UCSD-AML1 (cell line): ENCODE measurements around the gene PRDX5.

ENCODE experiments used
- DNase-seq: peaks from one replicate; lab custom pipeline; 2025; ENCODE audit not compliant: unreplicated experiment; lab: John Stamatoyannopoulos, UW

The PRDX5 gene

DNA sequence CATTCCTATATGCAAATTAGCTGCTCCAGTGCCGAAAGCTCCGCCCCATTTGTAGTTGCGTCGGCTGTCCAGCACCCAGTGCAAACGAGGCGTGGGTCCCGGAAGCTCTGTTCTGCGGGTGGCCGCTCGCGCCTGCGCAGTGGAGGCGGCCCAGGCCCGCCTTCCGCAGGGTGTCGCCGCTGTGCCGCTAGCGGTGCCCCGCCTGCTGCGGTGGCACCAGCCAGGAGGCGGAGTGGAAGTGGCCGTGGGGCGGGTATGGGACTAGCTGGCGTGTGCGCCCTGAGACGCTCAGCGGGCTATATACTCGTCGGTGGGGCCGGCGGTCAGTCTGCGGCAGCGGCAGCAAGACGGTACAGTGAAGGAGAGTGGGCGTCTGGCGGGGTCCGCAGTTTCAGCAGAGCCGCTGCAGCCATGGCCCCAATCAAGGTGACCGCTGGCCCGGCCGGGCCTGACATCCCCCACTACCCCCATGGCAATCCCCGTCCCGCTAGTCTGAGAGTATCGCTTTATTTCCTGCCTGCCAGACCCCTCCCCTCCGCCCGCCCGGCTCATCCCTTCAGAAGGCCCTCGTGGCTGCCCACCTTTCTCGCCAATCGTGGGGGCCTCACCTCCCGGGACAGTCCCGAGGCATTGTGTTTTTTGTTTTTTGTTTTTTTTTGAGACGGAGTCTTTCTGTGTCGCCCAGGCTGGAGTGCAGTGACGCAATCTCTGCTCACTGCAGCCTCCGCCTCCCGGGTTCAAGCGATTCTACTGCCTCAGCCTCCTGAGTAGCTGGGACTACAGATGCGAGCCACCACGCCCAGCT, at the start of gene PRDX5:
Gene PRDX5 (plus strand): TSS at position 161 of the 805 bp plus-strand sequence. CDS start 95 bp downstream, at position 256.
- DNase-seq, result peak; percentile 98

DNA sequence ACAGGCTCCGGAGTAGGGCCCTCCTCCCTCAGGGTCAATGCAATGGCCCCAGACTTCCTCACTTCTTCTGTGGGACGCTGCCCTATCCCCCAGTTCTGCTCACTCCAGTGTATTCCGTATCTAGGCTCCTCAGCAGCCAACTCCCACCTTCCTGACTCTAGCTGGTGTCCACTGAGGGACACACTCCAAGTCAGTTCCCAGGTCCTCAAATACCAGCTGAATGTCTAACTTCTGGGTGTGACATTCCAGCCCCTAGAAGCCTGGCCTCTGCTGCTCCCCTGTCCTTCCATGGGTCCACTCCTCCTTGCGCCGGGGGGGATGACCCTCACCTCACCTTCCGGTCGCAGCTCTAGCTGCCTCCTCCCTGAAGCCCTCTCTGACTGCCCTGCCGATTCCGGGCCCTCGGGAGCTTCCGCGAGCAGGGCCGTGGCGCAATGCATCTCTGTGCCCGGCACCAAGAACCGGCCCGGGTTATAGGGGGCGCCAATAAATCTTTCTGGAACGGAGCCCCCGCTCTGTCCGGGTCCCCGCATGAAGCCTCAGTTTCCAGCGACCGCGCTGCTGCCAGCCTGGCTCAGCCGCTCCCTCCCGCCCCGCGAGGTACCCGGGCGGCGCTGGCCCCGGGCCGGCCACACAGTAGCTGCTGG, 48.9 kb upstream of the PRDX5 start:
- peak; percentile 79 for DNase-seq

DNA sequence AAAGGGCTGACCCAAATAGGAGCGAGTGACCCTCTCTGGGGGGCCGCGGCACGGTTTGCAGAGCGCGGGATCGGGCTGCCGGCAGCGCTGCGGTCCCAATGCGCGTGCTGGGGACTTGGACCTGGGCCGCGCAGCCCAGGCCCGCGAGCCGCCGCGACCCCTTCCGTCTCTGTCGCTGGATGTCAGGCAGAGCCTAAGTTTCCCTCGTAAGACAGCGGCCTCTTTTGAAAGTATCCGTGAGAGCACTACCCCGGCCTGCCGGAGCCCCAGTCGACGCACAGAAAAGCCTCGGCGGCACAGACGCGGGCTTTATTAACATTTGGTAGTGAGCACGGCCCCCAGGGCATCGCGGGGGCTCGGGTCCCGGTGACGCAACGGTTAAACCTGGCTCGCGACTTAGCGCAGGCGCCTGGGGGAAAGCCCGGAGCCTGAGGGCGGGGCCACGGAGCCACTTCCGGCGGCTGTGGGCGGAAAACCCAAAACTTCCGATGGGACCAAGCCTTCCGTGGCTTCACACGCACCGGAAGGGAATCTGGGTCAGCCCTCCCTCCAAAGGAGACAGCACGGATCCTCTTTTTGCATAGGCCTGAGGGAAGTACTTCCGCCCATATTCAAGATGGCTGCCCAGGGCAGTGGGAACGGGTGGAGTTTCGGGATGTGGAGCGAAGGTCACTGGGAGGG, 48.2 kb upstream of the PRDX5 start:
- peak; percentile 99 for DNase-seq

DNA sequence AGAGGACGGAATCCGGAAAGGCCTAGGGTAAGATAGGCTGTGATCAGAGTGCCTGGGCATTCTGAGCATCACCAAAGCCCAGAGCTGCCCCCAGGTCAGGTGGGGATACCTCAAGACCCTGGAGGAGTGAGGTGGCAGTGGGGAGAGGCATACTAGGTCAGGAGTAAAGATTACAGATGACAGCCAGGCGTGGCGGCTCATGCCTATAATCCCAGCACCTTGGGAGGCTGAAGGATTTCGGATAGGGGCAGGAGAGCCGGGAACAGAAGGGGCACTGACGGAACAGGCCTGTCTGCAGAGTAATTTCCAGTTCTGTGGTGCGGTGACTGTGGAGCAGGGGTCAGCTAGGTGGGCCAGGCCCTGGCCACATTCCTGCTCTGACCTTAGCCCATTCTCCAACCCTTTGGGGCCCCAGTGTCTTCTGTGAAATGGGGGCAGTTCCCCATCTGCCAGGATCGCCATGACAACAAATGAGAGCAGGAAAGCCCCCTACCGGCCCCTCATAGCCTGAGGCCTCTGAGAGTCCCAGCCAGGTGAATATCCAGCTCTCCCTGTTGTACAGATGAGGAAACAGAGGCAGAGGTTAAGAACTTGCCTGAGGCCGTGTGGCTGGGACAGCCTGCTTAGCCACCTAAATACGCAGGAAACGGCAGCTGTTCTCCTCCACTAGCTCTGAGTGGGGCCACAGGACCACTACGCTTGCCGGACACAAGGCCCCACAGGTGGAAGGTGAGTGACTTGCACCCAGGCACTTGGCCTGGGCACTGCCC, 42.7 kb upstream of the PRDX5 start:
- DNase-seq, result no peak

DNA sequence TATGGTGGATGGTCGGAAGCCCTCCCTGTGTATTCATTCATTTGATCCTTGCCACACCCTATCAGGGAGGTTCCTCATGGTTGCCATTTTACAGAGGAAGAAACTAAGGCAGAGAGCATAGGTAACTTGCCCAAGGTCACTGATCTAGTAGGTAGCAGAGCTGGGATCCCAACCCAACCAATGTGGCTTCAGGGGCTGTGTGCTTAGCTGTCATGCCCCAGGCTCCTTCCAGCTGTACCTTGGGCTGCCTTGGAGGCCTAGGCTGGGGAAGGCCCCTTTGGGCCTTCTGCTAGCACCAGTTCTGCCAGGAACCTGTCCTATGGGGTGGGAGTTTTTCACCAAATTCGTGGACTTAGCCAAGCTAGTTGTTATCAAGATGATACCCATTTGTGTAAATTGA, 42.1 kb upstream of the PRDX5 start:
- DNase-seq, result no peak

DNA sequence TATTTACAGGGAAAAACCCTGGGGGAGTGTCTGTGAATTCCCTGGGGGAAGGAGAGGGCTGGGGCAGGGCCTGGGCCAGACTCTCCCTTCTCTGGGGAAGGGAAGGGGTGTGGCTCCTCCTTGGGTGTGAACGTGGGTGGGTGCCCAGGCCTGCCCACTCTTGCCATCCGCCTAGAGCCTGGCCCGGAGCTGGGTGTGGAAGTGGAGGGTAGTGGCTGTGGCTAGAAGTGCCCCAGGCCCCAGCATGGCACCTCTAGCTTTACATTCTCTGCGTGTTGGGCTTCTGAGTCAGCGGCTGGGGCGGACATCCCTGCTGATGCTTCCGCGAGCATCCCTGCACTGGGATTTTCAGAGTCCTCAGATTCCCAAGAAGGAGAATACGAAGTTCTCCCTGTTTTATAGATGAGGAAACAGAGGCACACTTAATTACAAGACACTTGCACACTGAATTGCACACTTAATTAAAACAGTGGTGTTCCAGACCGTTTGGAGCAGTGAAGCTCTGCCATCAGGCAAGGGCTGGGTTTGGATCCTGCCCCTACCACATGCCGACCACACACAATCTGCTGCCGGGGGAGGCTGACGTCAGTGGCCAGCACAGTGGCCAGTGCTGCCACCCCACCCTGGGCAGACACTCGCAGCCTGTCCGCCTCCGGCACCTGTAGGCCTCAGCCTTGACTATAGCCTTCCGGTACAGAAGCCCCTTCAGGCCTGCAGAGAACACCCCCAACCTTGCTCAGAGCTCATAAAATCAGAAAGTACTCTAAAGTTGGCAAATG, 41.1 kb upstream of the PRDX5 start:
- no peak for DNase-seq

DNA sequence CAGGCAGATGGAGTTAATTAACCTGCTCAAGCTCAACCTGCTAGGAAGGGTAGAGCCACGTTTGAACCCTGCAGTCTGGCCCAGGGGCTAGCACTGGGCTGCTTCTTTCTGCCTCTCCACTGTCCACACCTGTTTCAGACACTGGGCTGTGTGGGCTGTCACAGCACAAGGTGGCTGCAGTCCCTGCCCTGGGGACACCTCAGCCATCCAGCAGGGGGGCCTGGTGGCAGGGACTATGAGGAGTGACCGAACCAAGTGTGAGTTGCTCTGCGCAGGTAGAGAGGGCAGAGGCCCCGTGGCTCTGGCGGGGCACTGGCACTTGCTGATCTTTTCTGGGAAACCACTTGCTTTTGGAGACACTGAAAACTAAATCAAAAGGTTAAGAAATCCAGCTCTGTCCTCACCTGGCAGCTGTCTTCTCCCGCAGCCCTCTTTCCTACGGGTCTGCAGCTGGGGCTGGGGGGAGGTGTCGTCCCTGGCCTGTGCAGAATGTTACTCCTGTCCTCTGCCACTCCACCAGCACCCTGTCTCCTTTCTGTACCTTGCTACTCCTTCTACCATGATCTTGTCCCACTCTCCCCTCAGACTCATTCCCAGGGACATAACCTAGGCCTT, 39.2 kb upstream of the PRDX5 start:
- no peak for DNase-seq

DNA sequence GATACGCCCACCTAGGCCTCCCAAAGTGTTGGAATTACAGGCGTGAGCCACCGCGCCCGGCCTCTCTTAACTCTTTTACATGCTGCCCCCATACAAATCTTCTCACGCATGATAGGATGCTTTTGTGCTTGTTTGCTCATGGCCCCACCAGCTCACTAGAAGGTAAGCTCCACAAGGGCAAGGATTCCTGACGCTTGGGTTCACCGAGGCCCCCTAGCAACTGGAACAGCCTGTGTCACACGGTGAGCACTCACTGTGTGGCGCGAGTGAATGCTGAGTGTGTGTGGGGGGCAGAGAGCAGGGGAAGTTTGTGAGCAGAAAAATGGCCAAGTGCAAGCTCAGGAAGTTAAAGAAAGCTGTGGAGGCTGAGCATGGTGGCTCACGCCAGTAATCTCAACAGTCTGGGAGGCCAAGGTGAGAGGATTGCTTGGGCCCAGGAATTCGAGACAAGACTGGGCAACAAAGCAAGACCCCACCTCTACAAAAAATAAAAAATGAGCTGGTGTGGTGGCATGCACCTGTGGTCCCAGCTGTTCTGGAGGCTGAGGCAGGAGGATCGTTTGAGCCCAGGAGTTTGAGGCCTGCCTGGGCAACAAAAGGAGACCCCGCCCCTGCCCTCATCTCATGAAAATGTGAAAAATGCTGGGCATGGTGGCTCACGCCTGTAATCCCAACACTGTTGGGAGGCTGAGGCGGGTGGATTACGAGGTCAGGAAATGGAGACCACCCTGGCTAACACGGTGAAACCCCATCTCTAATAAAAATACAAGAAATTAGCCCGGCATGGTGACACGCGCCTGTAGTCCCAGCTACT, 35.8 kb upstream of the PRDX5 start:
- DNase-seq, result no peak

DNA sequence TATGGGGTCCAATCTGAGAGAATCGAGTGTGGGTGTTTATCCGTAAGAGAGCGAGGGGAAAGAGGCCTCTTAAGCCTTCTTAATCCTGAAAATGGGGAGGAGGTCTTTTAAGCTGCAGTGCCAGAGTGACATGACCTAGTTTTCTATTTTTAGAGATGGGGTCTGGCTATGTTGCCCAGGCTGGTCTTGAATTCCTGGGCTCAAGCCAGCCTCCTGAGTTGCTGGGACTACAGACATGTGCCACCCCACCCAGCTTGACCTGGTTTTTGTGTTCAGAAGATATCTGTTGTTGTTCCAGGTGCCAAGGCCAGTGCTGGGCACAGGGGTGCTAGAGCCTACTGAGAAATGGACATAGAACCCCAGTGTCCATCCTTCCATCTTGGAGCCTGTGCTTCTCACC, 34.8 kb upstream of the PRDX5 start:
- DNase-seq, result no peak

DNA sequence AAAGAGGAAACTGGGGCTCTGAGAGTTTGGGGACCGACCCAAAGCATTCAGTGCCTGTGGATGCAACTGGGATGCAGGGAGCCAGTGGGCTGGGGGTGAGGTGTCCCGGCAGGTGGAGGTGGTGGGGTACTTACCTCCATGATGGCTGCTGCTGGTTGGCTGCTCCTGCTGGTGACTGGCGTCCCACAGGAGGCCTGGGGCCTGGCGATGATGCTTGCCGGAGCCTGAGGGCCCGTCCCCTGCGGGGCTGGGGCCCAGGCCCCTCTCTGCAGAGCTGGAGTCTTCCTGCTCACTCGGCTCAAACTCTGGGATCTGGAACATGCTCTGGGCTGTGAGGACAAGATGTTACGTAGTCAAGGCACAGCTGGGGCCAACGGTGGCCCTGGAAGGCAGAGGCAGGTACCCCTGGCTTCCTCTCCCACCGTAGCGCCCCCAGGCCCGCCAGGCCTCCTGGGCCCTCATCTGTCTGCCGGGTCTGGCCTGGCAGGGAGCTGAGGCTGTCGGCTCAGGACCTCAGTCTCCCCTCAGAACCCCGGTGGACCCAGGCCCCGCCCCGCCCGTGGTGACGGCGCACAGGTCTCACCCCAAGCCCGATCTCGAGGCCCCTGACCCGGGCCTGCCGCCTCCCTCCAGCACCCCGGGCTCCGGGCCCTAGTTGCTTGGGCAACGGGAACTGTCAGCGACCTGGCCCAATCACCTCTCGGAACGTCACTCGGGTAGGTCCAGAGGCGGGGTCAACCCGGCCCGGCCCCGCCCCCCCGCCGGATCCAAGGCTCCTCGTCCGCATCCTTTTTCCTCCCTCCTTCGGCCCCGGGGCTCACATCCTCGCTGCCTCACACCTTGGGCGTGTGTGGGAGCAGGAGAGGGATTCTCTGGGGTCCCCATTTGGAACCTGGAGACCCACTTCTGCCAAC, 33.6 kb upstream of the PRDX5 start, which contains the start of gene BAD:
Gene BAD (minus strand): TSS at position 618 of the 914 bp plus-strand sequence. CDS start 297 bp downstream, at position 321.
- peak; percentile 93 for DNase-seq

DNA sequence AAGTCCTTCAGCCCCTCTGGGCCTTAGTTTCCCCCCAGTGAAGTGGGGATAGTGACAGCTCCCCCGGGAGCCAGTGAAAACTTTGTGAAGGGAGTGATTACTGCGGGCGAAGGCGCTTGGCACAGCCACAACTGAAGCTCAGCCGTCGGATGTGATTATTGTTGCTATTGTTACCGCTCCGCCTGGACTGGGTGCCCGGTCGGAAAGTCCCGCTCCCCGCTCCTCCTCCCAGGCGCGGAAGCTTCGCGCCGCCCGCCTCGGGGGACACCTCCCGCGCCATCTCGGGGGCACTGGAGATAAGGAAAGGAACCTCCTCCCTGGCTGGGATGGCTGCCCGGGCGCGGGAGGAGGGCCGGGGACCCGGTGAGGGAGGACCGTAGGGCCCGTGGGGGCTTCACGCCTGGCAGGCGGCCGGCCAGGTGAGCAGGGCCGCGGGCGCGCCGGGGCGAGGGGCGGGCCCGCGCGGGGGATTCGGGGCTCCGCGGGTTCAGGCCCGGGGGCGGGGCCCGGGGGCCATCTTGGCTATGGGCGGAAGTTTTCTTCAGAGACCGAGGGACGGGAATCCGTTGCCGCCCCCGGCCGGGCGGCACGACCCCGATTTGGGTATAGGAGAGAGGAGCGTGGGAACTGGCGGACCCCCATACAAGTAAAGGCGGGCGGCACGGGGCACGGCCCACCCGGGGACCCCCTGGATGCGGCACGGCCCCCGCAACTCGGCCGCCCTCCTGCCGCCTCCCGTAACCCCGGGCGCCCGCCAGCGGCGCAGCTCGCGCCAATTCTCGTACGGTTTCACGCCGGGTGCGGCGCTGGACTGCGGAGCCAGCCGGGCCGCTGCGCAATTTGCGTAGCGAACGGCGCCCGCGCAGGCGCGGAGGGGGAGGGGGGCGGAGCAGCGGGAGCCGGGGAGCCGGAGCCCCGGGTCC, 32.7 kb upstream of the PRDX5 start, which contains the start of gene GPR137:
Gene GPR137 (plus strand): TSS at position 887 of the 923 bp plus-strand sequence. CDS start 677 bp downstream, outside the sequence.
- DNase-seq, result peak; percentile 90

DNA sequence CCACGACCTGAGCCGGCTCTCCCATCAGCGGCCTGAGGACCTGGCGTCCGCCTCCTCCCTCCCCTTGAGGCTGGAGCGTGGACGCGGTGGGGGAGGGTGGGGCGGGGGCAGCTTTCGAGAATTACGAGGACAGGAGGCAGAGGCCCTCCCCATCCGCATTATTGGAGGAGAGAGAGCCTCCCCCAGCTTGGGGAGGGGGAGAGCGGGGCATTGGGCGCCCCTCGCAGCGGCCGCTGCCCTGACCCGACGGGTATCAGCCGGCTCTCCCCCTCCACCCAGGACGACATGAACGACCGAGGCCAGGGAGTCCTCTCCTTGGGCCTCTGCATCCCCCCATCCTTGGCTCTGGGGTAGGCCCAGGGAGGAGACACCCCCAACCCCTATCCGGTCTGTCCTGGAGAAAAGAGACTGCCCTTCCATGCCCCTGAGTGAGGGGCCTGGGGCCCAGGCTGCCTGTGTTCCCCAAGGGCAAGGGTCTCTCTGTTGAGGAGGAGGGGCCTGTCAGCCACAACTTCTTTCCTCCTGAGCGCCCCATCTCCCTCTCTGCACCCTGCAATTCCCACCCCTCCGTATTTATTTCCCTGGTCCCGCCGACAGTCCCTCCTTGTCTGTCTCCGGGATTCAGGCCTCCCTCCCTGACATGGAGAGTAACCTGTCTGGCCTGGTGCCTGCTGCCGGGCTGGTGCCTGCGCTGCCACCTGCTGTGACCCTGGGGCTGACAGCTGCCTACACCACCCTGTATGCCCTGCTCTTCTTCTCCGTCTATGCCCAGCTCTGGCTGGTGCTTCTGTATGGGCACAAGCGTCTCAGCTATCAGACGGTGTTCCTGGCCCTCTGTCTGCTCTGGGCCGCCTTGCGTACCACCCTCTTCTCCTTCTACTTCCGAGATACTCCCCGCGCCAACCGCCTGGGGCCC, 31.8 kb upstream of the PRDX5 start:
- peak; percentile 41 for DNase-seq

DNA sequence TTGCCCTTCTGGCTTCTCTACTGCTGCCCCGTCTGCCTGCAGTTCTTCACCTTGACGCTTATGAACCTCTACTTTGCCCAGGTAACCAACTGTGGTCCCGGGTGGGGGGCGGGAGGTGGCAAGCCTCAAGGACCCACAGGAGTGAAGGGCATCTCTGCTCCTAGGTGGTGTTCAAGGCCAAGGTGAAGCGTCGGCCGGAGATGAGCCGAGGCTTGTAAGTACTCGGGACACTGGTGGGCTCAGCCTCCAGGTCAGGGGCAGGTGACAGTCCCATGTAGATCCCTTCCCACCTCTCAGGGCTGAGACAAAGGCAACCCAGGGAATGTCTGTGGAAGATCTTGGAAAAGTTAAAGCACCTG, 31.1 kb upstream of the PRDX5 start:
- no peak for DNase-seq

DNA sequence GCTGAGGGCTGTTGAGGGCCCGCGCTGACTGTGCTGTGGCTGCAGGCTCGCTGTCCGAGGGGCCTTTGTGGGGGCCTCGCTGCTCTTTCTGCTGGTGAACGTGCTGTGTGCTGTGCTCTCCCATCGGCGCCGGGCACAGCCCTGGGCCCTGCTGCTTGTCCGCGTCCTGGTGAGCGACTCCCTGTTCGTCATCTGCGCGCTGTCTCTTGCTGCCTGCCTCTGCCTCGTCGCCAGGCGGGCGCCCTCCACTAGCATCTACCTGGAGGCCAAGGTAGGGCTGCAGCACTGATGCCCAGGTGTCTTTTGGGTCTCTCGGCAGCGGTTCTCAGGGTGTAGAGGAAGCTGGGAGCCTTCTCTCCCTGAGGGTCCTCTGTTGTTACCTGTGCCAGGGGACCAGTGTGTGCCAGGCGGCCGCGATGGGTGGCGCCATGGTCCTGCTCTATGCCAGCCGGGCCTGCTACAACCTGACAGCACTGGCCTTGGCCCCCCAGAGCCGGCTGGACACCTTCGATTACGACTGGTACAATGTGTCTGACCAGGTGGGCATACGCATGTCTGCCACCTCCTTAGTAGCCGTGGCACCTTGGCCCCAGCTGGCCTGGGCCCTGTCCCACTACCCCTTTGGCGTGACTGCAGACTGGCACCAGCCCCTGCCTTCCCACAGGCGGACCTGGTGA, 30.1 kb upstream of the PRDX5 start:
- DNase-seq, result no peak

DNA sequence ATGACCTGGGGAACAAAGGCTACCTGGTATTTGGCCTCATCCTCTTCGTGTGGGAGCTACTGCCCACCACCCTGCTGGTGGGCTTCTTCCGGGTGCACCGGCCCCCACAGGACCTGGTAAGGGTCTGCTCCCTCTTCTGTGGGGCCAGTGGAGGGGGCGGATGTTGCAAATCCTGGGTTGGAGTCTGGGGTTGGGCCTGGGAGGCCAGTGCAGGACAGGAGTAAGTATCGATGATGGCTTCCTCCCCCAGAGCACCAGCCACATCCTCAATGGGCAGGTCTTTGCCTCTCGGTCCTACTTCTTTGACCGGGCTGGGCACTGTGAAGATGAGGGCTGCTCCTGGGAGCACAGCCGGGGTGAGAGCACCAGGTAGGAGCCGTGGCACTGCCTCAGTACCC, 29.6 kb upstream of the PRDX5 start:
- no peak for DNase-seq
